Measurements from ENCODE around the gene ACADL. TPM values are rescaled to one million over a fixed set of nuclear protein-coding genes. Genes with fewer than 3 reads are reported as not detected.

The ACADL gene
- total and polyA plus RNA-seq, 2 donors (not counting 3 experiments of a cell fraction or from before 2014, with no cell fraction given): not detected

- Histone ChIP-seq H3K4me1 (ENCODE audit: control insufficient read depth, extremely low read depth, insufficient read depth, low read length) (peaks cover 5% of the 10 kb centered on the region), H3K9me3 (replicated peaks; ENCODE audit: control insufficient read depth, insufficient read depth, low read length) (no peaks in the 10 kb centered on the region), H3K27ac (ENCODE audit: insufficient read depth, low read depth, low read length) (no peak overlapping the region), H3K4me3 (replicated peaks in 1 of 3; ENCODE audit: insufficient read depth in 1 of 3, low read depth in 1 of 3, low read length in 3 of 3) (no peak overlapping the region), H4K20me1 (replicated peaks; ENCODE audit: control insufficient read depth, extremely low read depth, insufficient read depth, low read length) (no peaks in the 10 kb centered on the region), H2AFZ (ENCODE audit: low read depth, low read length) (no peak overlapping the region), H3K4me2 (ENCODE audit: insufficient read depth, low read length) (no peak overlapping the region), H3K9ac (replicated peaks; ENCODE audit: extremely low read depth, insufficient read depth, low read length) (no peak overlapping the region), H3K27me3 (ENCODE audit: control insufficient read depth in 2 of 2, insufficient read depth in 2 of 2, low read length in 2 of 2) (peaks cover 12 to 32% of the 10 kb centered on the region in 2 experiments), H3K79me2 (ENCODE audit: control insufficient read depth, insufficient read depth, low read length) (no peaks in the 10 kb centered on the region), H3K9me1 (replicated peaks; ENCODE audit: control insufficient read depth, extremely low read depth, insufficient read depth, low read length) (no peaks in the 10 kb centered on the region), H3K36me3 (ENCODE audit: control insufficient read depth in 2 of 2, extremely low read depth in 1 of 2, insufficient read depth in 2 of 2, low read length in 2 of 2) (no peaks in the 10 kb centered on the region)
- BruUV-seq (replicated peaks): no TSS peak
- ChIA-PET POLR2A (no interaction called here), CTCF (interaction anchor here (0.9 kb wide), 2 partner anchors 13 to 29 kb away, joined by 3 to 4 read pairs; no protein-coding TSS in a partner anchor)
- intact Hi-C loops (cut with micrococcal nuclease): no loop called here
- TF ChIP-seq EZH2 (IDR thresholded peaks at IDR 0.05; ENCODE audit: borderline replicate concordance, low read depth, low read length, severe bottlenecking) (no peak), POLR2AphosphoS5 (IDR thresholded peaks at IDR 0.05; ENCODE audit: insufficient read depth, low read depth, low read length) (no peak), JUN (IDR thresholded peaks at IDR 0.05; ENCODE audit: borderline replicate concordance, insufficient read depth, insufficient read length, low read depth) (no peak), MAX (IDR thresholded peaks at IDR 0.05; ENCODE audit: insufficient read depth, insufficient read length) (no peak), MYC (IDR thresholded peaks at IDR 0.05; ENCODE audit: low read depth, low read length) (no peak), FOS (IDR thresholded peaks at IDR 0.05; ENCODE audit: borderline replicate concordance, insufficient read depth, low read length) (no peak), CTCF (IDR thresholded peaks at IDR 0.05; ENCODE audit: extremely low read depth in 1 of 2, insufficient read depth in 1 of 2, low read depth in 1 of 2, low read length in 2 of 2) (no peak)
- no peak for FAIRE-seq
- DNase-seq (ENCODE audit: low read depth, low spot score): no peak
- dilution Hi-C loops (cut with MboI; ENCODE audit: extremely low pct_ligation_motif_present, low sequenced_read_pairs): no loop called here
Measured at GRCh38 chr2:210228586-210228985, 3.3 kb upstream of the ACADL start.

Data from endothelial cell of umbilical vein (primary cell).